Measurements from ENCODE around the gene APBA2. TPM values are rescaled to one million over a fixed set of nuclear protein-coding genes. Genes with fewer than 3 reads are reported as not detected.

APBA2 gene
- total RNA-seq, 4 donors from 2014 or later, result 1.3 to 7.0 (median 2.4) TPM

DNA sequence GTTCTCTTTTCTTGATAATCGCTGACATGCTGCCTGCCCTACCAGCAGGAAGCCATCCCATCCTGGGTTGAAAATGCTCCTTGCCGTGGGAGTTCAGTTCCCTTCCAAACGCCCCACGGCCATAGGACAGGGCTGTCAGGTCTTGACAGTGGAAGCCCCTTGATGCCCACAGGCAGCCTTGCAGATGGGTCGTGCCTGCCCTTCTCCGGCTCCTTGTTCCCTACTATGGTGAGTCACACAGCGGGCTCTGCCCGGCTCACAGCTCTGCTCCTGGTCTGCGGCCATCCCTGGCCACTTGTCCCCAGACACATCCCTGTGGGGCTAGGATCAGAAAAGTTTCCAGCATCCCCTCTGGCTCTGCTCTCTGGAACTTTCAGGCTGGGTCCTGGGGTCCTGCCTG lies 6.2 kb upstream of the APBA2 start:
- H3K4me3 ChIP-seq, result no peak overlapping the region
- TF ChIP-seq EP300 (IDR thresholded peaks at IDR 0.05), result no peak
- TF ChIP-seq POLR2A (IDR thresholded peaks at IDR 0.05), result no peak
- TF ChIP-seq POLR2AphosphoS5 (IDR thresholded peaks at IDR 0.05), result no peak
- TF ChIP-seq, protein P1, sequence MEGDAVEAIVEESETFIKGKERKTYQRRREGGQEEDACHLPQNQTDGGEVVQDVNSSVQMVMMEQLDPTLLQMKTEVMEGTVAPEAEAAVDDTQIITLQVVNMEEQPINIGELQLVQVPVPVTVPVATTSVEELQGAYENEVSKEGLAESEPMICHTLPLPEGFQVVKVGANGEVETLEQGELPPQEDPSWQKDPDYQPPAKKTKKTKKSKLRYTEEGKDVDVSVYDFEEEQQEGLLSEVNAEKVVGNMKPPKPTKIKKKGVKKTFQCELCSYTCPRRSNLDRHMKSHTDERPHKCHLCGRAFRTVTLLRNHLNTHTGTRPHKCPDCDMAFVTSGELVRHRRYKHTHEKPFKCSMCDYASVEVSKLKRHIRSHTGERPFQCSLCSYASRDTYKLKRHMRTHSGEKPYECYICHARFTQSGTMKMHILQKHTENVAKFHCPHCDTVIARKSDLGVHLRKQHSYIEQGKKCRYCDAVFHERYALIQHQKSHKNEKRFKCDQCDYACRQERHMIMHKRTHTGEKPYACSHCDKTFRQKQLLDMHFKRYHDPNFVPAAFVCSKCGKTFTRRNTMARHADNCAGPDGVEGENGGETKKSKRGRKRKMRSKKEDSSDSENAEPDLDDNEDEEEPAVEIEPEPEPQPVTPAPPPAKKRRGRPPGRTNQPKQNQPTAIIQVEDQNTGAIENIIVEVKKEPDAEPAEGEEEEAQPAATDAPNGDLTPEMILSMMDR (IDR thresholded peaks at IDR 0.05), result no peak
- no peak overlapping the region for H3K27ac ChIP-seq
- no peaks in the 10 kb centered on the region for H3K36me3 ChIP-seq
- H3K4me1 ChIP-seq, result no peaks in the 10 kb centered on the region
- WGBS, result 88% methylated on average over 9 of the region's 9 CpGs
- no peaks in the 10 kb centered on the region for H3K9me3 ChIP-seq
- DNase-seq (ENCODE audit: low spot score in 2 of 2), result no peak
- H3K27me3 ChIP-seq, result peaks cover 1% of the 10 kb centered on the region

DNA sequence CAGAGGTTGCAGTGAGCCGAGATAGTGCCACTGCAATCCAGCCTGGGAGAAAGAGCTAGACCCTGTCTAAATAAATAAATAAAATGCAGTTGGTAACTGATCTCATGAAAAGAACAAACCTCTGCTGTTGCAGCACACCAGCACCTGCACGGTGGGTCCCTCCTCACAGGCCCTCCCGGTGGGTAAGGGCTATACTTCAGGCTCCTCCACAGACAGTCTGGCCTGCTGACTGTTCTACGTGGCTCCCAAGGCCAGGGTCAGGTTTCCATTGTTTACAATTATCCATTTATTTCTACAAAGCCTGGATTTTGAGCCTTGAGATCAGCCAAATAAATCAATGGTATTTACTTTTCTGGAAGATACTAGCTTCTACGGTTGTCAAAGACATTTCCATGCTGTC lies 5.1 kb upstream of the APBA2 start:
- no peaks in the 10 kb centered on the region for H3K9me3 ChIP-seq
- TF ChIP-seq, protein P1 (IDR thresholded peaks at IDR 0.05), result no peak
- TF ChIP-seq POLR2AphosphoS5 (IDR thresholded peaks at IDR 0.05), result no peak
- no peak for TF ChIP-seq EP300 (IDR thresholded peaks at IDR 0.05)
- TF ChIP-seq POLR2A (IDR thresholded peaks at IDR 0.05), result no peak
- DNase-seq (ENCODE audit: low spot score in 2 of 2), result peak in 1 of 2 donors; percentile 59
- H3K4me3 ChIP-seq, result no peak overlapping the region
- peaks cover 6% of the 10 kb centered on the region for H3K4me1 ChIP-seq
- H3K27ac ChIP-seq, result no peak overlapping the region
- H3K36me3 ChIP-seq, result no peaks in the 10 kb centered on the region
- 85% methylated on average over 5 of the region's 5 CpGs for WGBS
- peaks cover 13% of the 10 kb centered on the region for H3K27me3 ChIP-seq

DNA sequence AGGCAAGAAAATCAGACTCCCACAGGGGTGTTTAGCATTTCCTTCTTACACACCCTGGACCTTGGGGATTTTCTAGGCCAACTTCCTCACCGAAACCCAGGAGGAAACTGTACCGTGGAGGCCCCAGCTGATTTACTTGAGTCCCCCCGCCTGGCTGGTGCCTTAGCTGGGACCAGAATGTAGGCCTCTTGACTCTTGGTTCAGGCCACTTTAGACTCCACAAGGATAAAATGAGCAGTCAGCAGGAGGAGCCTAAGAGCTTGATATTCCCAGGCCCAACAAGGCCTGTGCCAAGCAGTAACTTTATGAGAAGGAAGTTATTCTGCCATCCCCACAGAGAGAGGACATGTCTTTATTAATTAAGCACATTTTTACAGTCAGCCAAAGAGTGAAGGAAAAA lies 4.6 kb upstream of the APBA2 start:
- no peaks in the 10 kb centered on the region for H3K9me3 ChIP-seq
- H3K4me3 ChIP-seq, result no peak overlapping the region
- H3K27me3 ChIP-seq, result peaks cover 18% of the 10 kb centered on the region
- no peaks in the 10 kb centered on the region for H3K36me3 ChIP-seq
- no peak for TF ChIP-seq EP300 (IDR thresholded peaks at IDR 0.05)
- no peak for TF ChIP-seq POLR2A (IDR thresholded peaks at IDR 0.05)
- TF ChIP-seq, protein P1 (IDR thresholded peaks at IDR 0.05), result no peak
- no peak for TF ChIP-seq POLR2AphosphoS5 (IDR thresholded peaks at IDR 0.05)
- H3K4me1 ChIP-seq, result peaks cover 9% of the 10 kb centered on the region
- DNase-seq (ENCODE audit: low spot score in 2 of 2), result no peak
- WGBS, result 80% methylated on average over 2 of the region's 3 CpGs
- H3K27ac ChIP-seq, result no peak overlapping the region

DNA sequence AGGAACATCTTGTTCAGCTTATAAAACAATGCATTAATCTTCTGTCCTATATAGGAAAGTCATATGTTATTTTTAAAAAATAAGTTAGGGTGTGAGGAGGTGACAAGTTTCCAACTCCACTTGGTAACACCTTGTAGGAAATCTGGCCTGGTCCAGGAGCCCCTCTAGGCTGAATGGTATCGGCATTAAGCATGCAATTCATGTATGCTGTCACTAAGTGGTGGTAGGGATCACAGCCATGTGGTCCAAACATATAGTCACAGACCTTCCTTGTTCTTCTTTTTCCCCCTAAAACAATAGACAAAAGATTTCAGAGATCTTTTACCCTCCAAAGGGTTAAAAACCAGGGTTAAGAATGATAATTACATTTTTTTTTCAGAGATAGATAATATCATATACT lies 4.2 kb upstream of the APBA2 start:
- Histone ChIP-seq H3K4me3 (no peak overlapping the region), H3K9me3 (no peaks in the 10 kb centered on the region), H3K27me3 (peaks cover 22% of the 10 kb centered on the region), H3K4me1 (peaks cover 13% of the 10 kb centered on the region), H3K36me3 (no peaks in the 10 kb centered on the region), H3K27ac (no peak overlapping the region)
- no peak for DNase-seq (ENCODE audit: low spot score in 2 of 2)
- no peak for TF ChIP-seq POLR2AphosphoS5 (IDR thresholded peaks at IDR 0.05)
- TF ChIP-seq POLR2A (IDR thresholded peaks at IDR 0.05), result no peak
- TF ChIP-seq, protein P1 (IDR thresholded peaks at IDR 0.05), result no peak
- TF ChIP-seq EP300 (IDR thresholded peaks at IDR 0.05), result no peak
- 100% methylated on average over 1 of the region's 1 CpG for WGBS

DNA sequence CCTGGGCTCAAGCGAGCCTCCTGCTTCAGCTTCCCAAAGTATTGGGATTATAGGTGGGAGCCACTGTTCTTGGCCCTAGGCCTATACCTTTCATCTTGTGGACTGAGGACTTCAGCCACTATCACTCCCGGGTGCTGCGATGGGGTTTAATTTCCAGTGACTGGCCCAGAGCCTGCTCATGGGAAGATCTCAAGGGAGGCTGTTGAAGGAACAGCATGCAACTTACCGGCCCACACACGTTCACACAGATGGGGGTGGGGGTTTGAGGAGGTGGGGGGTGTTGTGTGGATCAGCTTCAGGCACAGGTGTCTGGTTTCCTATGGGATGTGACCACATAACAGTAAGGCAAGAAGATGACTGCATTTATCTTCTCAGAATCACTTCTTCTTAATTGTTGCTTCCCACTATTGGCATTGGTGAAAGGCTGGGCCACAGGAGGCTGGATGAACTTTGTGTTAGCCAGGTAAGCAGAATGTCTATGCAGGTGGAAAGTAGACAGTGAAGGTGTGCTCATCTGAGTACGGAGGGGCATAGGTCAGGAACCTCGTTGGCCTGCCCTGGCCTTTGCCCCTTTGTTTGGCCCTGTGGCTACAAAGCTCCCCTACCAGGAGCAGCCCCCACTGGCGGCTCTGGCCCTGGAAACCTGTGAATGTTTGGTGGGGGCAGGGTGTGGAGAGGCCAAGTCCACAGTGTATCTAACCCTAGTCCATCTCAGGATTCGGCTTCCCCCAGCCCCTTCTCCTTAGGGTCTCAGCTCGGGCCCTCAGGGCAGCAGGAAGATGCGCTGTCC lies 1.4 kb upstream of the APBA2 start:
- 97% methylated on average over 10 of the region's 11 CpGs for WGBS
- Histone ChIP-seq H3K27me3 (peaks cover 45% of the 10 kb centered on the region), H3K4me1 (peaks cover 19% of the 10 kb centered on the region), H3K27ac (no peak overlapping the region), H3K36me3 (no peaks in the 10 kb centered on the region), H3K4me3 (no peak overlapping the region), H3K9me3 (no peaks in the 10 kb centered on the region)
- no peak for TF ChIP-seq EP300 (IDR thresholded peaks at IDR 0.05)
- TF ChIP-seq POLR2A (IDR thresholded peaks at IDR 0.05), result no peak
- TF ChIP-seq, protein P1 (IDR thresholded peaks at IDR 0.05), result no peak
- TF ChIP-seq POLR2AphosphoS5 (IDR thresholded peaks at IDR 0.05), result no peak
- DNase-seq (ENCODE audit: low spot score in 2 of 2), result no peak
